Endodermal cell (in vitro differentiated cells): ENCODE results near the gene CALR3. TPM values are rescaled to one million over a fixed set of nuclear protein-coding genes. Genes with fewer than 3 reads are reported as not detected.

Experiments used
- DNase-seq: peaks from one replicate; pipeline ENCODE4 v3.0.0-alpha.2; 2017
- H3K27ac ChIP-seq: 2 replicates; pipeline ENCODE4 v1.5.1; 2013; ENCODE audit warnings: mild to moderate bottlenecking, low read depth, low read length, moderate library complexity
- H3K27me3 ChIP-seq: 2 replicates; pipeline ENCODE4 v1.6.1; 2013; ENCODE audit warnings: mild to moderate bottlenecking, low read length, moderate library complexity; ENCODE audit not compliant: insufficient read depth, control insufficient read depth, poor library complexity, severe bottlenecking
- H3K36me3 ChIP-seq: 2 replicates; pipeline ENCODE4 v1.7.0; 2013; ENCODE audit warnings: mild to moderate bottlenecking, low read length, moderate library complexity; ENCODE audit not compliant: control insufficient read depth, insufficient read depth
- H3K4me1 ChIP-seq: one replicate; pipeline ENCODE4 v1.7.0; 2013; ENCODE audit warnings: low read length; ENCODE audit not compliant: control insufficient read depth, insufficient read depth
- H3K4me3 ChIP-seq: 2 replicates; pipeline ENCODE4 v1.5.1; 2013; ENCODE audit warnings: mild to moderate bottlenecking, low read length, moderate library complexity
- H3K9ac ChIP-seq: 2 replicates; pipeline ENCODE4 v1.6.1; 2013; ENCODE audit warnings: mild to moderate bottlenecking, low read length, moderate library complexity; ENCODE audit not compliant: poor library complexity, severe bottlenecking; ENCODE audit errors: extremely low read depth
- H3K9me3 ChIP-seq: 2 replicates; pipeline ENCODE4 v1.6.1; 2013; ENCODE audit warnings: mild to moderate bottlenecking, low read length, moderate library complexity; ENCODE audit not compliant: control insufficient read depth
- H3K27ac Mint-ChIP-seq: 2 replicates; pipeline ENCODE4 v1.8.0; 2020; ENCODE audit warnings: mixed read lengths
- H3K27me3 Mint-ChIP-seq: 2 replicates; pipeline ENCODE4 v1.8.0; 2021; ENCODE audit warnings: mild to moderate bottlenecking, mixed read lengths; ENCODE audit not compliant: insufficient read depth
- H3K36me3 Mint-ChIP-seq: 2 replicates; pipeline ENCODE4 v1.8.0; 2020; ENCODE audit warnings: low read depth, mixed read lengths
- H3K4me1 Mint-ChIP-seq: 2 replicates; pipeline ENCODE4 v1.8.0; 2020; ENCODE audit warnings: mixed read lengths
- H3K4me3 Mint-ChIP-seq: 2 replicates; pipeline ENCODE4 v1.8.0; 2020; ENCODE audit warnings: mild to moderate bottlenecking, moderate library complexity, mixed read lengths
- H3K9me3 Mint-ChIP-seq: 2 replicates; pipeline ENCODE4 v1.8.0; 2020; ENCODE audit warnings: mild to moderate bottlenecking, mixed read lengths
- WGBS, 2 experiments: methylation state at CpG; one replicate each; pipeline versions ENCODE4 v1.1.5 to v1.1.7; 2013; ENCODE audit warnings: missing lambda C conversion rate in 2 of 2, mixed read lengths in 1 of 2; ENCODE audit not compliant: insufficient coverage in 1 of 2, insufficient read length in 1 of 2; 5-methylcytosine and 5-hydroxymethylcytosine counted together
- total RNA-seq, 2 donors: library from RNA; stranded (reverse); fragmentation: NEBNext Ultra II Directional in 1 of 2; extraction: Animal tissue kit (Norgen Biotek cat#: 25700) in 1 of 2; gene quantifications; 2 replicates in 1 of 2; 3 replicates in 1 of 2; pipeline ENCODE4 v1.2.1, GENCODE V29; 2021
- TF ChIP-seq, protein P1 (sequence below): fragments of 200-600 bp; sonication (generic); conservative IDR thresholded peaks from 2 replicates; pipeline ENCODE4 v1.5.0; 2021; ENCODE audit warnings: antibody characterized with exemption, mild to moderate bottlenecking

Gene CALR3
- total RNA-seq, 2 donors from 2014 or later = 0.27 TPM; not detected in 1

DNA sequence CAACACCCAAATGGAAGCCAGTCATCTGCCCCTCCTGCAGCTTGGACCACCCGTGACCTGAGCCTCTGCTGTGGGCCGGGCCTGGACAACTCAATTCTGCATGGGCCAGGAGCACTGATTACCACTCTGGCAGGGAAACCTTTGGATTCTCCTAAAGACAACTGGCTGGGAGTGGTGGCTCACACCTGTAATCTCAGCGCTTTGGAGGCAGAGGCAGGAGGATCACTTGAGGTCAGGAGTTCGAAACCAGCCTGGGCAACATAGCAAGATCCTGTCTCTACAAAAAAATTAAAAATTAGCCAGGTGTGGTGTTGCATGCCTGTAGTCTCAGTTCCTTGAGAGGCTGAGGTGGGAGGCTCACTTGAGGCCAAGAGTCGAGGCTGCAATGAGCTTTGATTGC is 30.7 kb downstream of the CALR3 start:
- Histone ChIP-seq H3K27ac (no peak overlapping the region), H3K4me3 (no peak overlapping the region), H3K36me3 (no peaks in the 10 kb centered on the region), H3K4me1 (peaks cover 7% of the 10 kb centered on the region), H3K9ac (no peak overlapping the region), H3K9me3 (no peaks in the 10 kb centered on the region), H3K27me3 (no peaks in the 10 kb centered on the region)
- peaks cover 9% of the 10 kb centered on the region for H3K36me3 Mint-ChIP-seq
- no peak for DNase-seq
- no peak overlapping the region for H3K4me3 Mint-ChIP-seq
- H3K27ac Mint-ChIP-seq = no peak overlapping the region
- H3K9me3 Mint-ChIP-seq = no peaks in the 10 kb centered on the region
- TF ChIP-seq, protein P1, sequence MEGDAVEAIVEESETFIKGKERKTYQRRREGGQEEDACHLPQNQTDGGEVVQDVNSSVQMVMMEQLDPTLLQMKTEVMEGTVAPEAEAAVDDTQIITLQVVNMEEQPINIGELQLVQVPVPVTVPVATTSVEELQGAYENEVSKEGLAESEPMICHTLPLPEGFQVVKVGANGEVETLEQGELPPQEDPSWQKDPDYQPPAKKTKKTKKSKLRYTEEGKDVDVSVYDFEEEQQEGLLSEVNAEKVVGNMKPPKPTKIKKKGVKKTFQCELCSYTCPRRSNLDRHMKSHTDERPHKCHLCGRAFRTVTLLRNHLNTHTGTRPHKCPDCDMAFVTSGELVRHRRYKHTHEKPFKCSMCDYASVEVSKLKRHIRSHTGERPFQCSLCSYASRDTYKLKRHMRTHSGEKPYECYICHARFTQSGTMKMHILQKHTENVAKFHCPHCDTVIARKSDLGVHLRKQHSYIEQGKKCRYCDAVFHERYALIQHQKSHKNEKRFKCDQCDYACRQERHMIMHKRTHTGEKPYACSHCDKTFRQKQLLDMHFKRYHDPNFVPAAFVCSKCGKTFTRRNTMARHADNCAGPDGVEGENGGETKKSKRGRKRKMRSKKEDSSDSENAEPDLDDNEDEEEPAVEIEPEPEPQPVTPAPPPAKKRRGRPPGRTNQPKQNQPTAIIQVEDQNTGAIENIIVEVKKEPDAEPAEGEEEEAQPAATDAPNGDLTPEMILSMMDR = no peak
- H3K4me1 Mint-ChIP-seq = peaks cover 30% of the 10 kb centered on the region
- H3K27me3 Mint-ChIP-seq = peaks cover 26% of the 10 kb centered on the region
- 82 to 95% methylated on average over 4 to 5 of the region's 5 CpGs for WGBS, 2 experiments

DNA sequence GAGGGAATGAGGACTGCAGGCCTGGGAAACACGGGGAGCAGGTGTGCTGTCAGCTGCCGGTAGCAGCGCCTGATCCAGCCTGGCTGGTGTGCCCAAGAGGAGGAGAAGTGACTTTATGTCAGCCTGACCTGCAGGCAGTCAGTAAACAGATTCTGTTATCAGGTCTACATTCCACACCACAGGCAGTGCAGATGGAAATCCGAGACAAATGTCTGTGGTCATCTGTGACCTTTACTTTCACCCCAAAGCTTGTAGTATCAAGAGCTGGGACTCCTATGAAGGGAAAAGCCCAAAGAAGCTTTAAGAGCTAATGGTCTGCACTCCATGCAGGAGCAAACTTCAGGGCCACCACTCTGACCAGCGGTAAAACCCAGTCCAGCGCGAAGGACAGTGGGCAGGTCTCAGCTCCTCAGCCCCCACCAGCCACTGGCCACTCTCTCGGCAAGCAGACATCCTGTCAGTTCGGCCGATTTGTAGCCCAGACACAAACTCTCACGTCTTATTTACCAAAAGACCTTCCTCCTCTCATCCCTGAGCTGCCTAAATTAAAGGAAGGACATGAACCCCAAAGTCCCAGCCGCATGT is 31.9 kb downstream of the CALR3 start:
- no peaks in the 10 kb centered on the region for H3K36me3 ChIP-seq
- peaks cover 6% of the 10 kb centered on the region for H3K4me1 ChIP-seq
- Mint-ChIP-seq H3K4me1 (peaks cover 22% of the 10 kb centered on the region), H3K27me3 (peaks cover 18% of the 10 kb centered on the region), H3K4me3 (no peak overlapping the region), H3K9me3 (no peaks in the 10 kb centered on the region), H3K27ac (peak overlapping the region; percentile 44), H3K36me3 (peaks cover 9% of the 10 kb centered on the region)
- H3K9me3 ChIP-seq = no peaks in the 10 kb centered on the region
- no peak for DNase-seq
- H3K27ac ChIP-seq = peak overlapping the region; percentile 47
- 79 to 81% methylated on average over 8 to 12 of the region's 12 CpGs for WGBS, 2 experiments
- H3K27me3 ChIP-seq = no peaks in the 10 kb centered on the region
- H3K4me3 ChIP-seq = peak overlapping the region; percentile 70
- TF ChIP-seq, protein P1 = no peak
- no peak overlapping the region for H3K9ac ChIP-seq

DNA sequence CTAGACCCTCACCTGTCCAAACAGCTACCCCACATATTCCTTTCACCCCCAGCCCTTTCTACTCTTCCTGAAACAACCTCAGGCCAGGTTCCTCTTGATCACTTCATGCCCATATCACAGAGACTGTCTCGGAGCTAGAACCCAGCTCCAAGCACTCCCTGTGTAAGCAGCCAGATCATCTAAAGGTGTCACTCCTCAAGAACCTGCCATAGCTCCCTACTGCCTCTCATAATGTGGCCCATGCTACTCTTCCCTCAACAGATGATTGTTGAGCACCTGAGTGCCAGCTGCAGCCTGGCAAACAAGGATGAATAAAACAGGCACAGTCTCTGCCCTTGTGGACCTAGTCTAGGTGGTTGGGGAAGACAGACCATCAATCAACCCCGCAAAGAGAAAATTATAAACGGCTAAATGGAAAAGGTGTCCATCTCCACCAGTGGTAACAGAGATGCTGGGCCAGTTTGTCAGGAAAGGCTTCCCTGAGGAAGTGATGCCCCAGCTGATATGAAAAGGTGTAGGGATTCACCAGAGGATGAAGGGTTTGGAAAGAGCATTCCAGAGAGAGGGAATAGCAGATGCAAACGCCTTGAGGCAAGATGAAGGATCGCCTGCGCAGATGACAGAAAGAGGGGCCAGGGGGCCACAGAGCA is 32.5 kb downstream of the CALR3 start:
- no peak overlapping the region for H3K27ac ChIP-seq
- peaks cover 6% of the 10 kb centered on the region for H3K4me1 ChIP-seq
- no peaks in the 10 kb centered on the region for H3K9me3 ChIP-seq
- no peak overlapping the region for H3K4me3 Mint-ChIP-seq
- H3K36me3 ChIP-seq = no peaks in the 10 kb centered on the region
- no peaks in the 10 kb centered on the region for H3K9me3 Mint-ChIP-seq
- H3K36me3 Mint-ChIP-seq = peaks cover 9% of the 10 kb centered on the region
- H3K27me3 ChIP-seq = no peaks in the 10 kb centered on the region
- H3K4me3 ChIP-seq = peak overlapping the region; percentile 70
- WGBS, 2 experiments = 87 to 88% methylated on average over 6 of the region's 6 CpGs
- TF ChIP-seq, protein P1 = no peak
- peaks cover 23% of the 10 kb centered on the region for H3K4me1 Mint-ChIP-seq
- peak overlapping the region; percentile 44 for H3K27ac Mint-ChIP-seq
- no peak for DNase-seq
- H3K9ac ChIP-seq = no peak overlapping the region
- peaks cover 12% of the 10 kb centered on the region for H3K27me3 Mint-ChIP-seq
